Stimulated activated CD8-positive, alpha-beta memory T cell treated with anti-CD3 and anti-CD28 coated beads, Interleukin-12 subunit alpha, Interleukin-12 subunit beta, amount 100 ng/mL, for 4 hours (primary cell): ENCODE data around the gene RNASE8.

Source experiments
- DNase-seq: peaks from one replicate; pipeline ENCODE4 v3.0.0-alpha.2; 2020; ENCODE audit warnings: low read depth

RNASE8 gene

GRCh38 chr14:21072781-21073339 lies 15.2 kb downstream of the RNASE8 start:
- DNase-seq, result no peak

GRCh38 chr14:21073921-21074320 lies 16.3 kb downstream of the RNASE8 start:
- DNase-seq, result no peak

DNA sequence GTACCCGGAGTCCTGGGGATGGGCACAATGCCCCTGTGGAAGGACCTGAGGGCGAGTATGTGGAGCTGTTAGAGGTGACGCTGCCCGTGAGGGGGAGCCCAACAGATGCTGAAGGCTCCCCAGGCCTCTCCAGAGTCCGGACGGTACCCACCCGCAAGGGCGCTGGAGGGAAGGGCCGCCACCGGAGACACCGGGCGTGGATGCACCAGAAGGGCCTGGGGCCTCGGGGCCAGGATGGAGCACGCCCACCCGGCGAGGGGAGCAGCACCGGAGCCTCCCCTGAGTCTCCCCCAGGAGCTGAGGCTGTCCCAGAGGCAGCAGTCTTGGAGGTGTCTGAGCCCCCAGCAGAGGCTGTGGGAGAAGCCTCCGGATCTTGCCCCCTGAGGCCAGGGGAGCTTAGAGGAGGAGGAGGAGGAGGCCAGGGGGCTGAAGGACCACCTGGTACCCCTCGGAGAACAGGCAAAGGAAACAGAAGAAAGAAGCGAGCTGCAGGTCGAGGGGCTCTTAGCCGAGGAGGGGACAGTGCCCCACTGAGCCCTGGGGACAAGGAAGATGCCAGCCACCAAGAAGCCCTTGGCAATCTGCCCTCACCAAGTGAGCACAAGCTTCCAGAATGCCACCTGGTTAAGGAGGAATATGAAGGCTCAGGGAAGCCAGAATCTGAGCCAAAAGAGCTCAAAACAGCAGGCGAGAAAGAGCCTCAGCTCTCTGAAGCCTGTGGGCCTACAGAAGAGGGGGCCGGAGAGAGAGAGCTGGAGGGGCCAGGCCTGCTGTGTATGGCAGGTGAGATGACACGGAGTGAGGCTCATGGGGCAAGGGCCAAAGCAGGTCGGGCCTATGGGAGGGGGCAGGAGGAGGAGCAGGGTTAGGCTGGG lies 17.0 kb downstream of the RNASE8 start:
- DNase-seq, result no peak

DNA sequence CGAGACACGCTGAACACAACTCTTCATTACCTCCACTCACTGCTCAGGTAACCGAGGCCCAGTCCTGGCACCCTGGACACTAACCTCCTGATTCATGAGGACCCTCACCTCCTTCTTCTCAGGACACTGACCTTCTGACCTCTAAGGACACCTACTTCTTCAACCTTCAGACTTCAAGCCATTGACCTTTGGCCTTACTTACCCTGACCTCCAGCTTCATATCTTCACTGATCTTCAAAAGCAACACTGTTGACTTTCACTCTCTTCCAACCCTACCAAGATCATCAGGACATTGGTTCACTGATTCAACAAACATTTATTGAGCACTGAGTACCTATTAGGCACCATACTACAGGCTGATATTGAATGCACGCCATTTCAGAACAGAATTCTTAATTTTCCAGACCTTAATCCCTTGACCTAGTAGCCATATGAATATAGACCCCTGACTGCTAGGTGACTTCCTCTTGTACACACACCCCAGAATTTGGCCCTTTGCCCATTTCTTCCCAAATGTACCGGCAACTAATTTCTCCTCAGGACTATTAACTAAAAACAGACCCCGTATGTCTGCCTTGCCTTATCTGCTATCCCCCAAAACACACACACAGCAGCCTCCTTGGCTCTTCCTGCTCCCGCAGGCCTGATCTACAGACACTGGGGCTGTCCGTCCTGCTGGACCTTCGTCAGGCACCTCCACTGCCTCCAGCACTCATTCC lies 18.3 kb downstream of the RNASE8 start:
- no peak for DNase-seq

GRCh38 chr14:21077672-21078071 lies 20.1 kb downstream of the RNASE8 start:
- no peak for DNase-seq

GRCh38 chr14:21078287-21078686 lies 20.7 kb downstream of the RNASE8 start:
- no peak for DNase-seq

DNA sequence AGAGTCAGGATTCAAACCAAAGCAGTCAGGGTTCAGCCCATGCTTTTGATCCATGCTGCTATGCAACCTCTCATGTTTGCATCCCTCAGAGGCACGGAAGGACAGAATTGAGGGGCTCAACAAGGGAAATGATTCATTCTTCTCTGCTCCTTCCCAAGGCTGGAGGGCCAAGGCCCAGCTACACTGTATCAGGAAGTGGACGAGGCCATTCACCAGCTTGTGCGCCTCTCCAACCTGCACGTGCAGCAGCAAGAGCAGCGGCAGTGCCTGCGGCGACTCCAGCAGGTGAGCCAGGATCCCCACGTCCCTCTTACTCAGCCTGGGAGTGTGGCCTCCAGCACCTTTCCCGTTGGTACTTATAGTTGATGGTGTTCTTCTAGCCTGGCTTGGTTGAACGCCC lies 21.1 kb downstream of the RNASE8 start:
- DNase-seq, result no peak

DNA sequence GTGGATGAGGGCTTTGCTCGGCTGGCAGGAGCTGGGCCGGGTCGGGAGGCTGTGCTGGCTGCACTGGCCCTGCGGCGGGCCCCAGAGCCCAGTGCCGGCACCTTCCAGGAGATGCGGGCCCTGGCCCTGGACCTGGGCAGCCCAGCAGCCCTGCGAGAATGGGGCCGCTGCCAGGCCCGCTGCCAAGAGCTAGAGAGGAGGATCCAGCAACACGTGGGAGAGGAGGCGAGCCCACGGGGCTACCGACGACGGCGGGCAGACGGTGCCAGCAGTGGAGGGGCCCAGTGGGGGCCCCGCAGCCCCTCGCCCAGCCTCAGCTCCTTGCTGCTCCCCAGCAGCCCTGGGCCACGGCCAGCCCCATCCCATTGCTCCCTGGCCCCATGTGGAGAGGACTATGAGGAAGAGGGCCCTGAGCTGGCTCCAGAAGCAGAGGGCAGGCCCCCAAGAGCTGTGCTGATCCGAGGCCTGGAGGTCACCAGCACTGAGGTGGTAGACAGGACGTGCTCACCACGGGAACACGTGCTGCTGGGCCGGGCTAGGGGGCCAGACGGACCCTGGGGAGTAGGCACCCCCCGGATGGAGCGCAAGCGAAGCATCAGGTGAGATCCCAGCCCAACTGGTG lies 24.0 kb downstream of the RNASE8 start:
- no peak for DNase-seq

DNA sequence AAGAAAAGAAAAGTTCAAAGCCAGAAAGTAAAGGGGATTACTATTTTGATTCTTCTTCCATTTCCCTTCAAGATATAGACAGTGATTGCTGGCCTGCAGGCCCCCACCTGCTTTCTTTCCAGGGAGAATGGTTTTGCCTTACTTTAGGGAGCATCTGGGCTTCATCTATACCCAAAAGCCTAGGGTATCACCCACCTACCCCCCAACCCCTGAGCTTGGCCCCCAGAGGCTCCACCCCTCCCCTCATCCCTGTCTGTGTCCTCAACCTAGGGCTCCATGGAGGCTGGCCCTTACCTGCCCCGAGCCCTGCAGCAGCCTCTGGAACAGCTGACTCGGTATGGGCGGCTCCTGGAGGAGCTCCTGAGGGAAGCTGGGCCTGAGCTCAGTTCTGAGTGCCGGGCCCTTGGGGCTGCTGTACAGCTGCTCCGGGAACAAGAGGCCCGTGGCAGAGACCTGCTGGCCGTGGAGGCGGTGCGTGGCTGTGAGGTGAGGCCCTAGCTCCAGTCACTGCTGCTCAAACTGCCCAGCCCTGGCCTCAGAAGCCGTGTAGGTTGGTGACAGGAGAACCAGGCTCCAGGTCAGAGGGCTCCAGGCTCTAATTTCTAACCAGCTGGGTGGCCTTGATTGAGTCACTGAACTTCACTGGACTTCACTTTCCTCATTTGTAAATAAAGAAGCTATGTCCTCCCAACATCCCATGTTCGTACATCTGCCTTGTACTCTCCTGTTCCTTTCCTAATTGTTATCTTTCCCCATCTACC lies 26.1 kb downstream of the RNASE8 start:
- DNase-seq, result no peak

- DNase-seq, result no peak
Measured at GRCh38 chr14:21084396-21084795, 26.8 kb downstream of the RNASE8 start.

GRCh38 chr14:21084998-21085853 lies 27.6 kb downstream of the RNASE8 start:
- DNase-seq, result no peak

DNA sequence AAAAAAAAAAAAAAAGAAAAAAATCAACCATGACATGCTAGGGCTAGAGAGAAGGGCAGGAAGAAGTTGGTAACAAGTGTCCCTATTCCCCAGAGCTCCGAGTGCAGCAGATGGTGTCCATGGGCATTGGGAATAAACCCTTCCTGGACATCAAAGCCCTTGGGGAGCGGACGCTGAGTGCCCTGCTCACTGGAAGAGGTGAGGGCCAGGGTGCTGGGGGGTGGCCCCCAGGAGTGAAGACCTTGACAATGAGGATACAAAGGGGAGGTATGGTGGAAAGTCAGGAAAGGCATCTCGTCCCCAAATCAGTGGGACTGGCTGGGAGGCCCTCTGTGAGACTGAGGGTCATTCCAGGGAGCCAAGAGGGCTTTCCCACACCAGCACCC lies 29.3 kb downstream of the RNASE8 start:
- DNase-seq, result no peak

DNA sequence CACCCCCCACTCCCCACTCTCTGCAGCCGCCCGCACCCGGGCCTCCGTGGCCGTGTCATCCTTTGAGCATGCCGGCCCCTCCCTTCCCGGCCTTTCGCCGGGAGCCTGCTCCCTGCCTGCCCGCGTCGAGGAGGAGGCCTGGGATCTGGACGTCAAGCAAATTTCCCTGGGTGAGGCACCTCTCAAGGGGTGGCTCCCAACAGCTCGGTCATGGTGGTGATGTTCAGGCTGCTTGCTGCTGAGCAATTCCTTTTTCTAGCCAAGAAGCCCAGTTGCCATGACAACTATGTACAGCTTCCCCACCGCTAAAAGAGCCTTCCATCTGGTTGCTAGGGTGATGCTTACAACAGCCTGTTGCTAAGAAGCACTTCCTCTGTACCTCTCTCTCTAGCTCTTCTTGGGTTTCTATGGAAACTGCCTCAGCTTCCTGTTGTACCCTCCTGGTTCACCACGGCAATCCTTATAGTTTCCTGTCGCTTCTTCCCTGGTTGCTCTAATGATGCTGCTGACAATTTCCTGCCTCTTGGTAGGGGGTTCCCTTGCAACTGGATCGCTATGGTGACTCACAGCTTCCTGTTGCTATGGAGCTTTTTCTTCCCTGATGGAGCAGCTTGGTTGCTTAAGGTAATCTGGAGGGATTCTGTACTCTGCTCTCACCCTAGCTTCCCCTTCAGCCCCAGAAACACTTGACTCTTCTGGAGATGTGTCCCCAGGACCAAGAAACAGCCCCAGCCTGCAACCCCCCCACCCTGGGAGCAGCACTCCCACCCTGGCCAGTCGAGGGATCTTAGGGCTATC lies 29.9 kb downstream of the RNASE8 start:
- no peak for DNase-seq

DNA sequence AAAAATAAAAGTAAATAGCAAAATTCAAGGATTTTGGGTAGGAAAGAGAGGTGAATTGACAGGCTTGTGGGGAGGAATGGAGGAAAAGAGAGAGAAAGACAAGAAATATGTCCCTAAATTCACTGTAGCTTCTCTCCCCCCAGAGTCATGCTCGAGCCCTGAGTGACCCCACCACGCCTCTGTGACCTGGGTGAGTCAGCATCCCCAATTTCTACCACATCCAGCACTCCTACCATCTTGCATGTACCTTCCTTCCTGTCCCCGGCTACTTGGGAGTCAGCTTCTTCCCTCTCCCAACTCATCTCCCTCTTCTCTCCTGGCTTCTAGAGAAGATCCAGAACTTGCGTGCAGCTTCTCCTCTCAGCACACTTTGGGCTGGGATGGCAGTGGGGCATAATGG lies 31.1 kb downstream of the RNASE8 start:
- no peak for DNase-seq

GRCh38 chr14:21089271-21089670 lies 31.6 kb downstream of the RNASE8 start:
- no peak for DNase-seq

- DNase-seq, result no peak
Measured at GRCh38 chr14:21089877-21090193, 32.2 kb downstream of the RNASE8 start.

- no peak for DNase-seq
Measured at GRCh38 chr14:21090194-21090939, 32.7 kb downstream of the RNASE8 start.

DNA sequence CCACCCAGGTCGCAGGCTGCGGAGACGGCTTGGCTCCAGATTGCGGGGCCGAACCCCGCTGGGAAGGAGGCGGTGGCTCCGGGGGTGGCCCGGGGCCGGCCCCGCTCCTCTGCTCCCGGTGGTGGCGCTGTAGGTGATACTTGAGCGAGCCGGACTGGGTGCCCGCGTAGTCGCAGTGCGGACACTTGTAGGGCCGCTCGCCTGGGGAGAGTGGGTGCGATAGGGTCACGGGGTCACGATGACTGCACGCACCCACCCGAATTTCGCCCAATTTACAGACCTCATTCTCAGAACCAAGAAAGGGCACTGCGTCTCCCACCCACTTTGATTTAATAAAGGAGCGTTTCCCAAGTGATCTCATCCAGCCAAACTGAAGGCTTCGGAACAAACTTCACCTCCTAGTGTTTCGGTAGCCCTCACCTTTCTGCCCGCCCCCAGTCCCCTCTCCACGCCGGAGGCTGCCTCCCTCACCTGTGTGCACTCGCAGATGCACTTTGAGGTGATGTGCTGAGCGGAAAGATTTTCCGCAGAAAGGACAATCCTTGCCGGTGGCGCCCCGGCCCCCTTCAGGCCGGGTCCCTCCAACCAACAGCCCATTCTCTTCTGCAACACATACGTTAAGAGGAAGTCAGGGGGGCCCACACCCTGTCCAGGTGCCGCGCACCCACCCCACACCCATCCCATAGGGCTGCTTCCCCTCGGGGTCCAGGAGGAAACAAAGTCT lies 33.5 kb downstream of the RNASE8 start:
- DNase-seq, result no peak

GRCh38 chr14:21091821-21092272 lies 34.2 kb downstream of the RNASE8 start:
- no peak for DNase-seq
